Measurements from ENCODE around the gene PCDHB10.
"Not testable (repeated sequence)": the region's sequence is repeated elsewhere in the genome, so short reads cannot be mapped to it uniquely, and the experiment has no call there.

DNA sequence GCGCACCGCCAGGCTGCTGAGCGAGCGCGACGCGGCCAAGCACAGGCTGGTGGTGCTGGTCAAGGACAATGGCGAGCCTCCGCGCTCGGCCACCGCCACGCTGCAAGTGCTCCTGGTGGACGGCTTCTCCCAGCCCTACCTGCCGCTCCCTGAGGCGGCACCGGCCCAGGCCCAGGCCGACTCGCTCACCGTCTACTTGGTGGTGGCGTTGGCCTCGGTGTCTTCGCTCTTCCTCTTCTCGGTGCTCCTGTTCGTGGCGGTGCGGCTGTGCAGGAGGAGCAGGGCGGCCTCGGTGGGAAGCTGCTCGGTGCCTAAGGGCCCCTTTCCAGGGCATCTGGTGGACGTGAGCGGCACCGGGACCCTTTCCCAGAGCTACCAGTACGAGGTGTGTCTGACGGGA lies 9.5 kb downstream of the PCDHB10 start:
- TF ChIP-seq, protein P1, sequence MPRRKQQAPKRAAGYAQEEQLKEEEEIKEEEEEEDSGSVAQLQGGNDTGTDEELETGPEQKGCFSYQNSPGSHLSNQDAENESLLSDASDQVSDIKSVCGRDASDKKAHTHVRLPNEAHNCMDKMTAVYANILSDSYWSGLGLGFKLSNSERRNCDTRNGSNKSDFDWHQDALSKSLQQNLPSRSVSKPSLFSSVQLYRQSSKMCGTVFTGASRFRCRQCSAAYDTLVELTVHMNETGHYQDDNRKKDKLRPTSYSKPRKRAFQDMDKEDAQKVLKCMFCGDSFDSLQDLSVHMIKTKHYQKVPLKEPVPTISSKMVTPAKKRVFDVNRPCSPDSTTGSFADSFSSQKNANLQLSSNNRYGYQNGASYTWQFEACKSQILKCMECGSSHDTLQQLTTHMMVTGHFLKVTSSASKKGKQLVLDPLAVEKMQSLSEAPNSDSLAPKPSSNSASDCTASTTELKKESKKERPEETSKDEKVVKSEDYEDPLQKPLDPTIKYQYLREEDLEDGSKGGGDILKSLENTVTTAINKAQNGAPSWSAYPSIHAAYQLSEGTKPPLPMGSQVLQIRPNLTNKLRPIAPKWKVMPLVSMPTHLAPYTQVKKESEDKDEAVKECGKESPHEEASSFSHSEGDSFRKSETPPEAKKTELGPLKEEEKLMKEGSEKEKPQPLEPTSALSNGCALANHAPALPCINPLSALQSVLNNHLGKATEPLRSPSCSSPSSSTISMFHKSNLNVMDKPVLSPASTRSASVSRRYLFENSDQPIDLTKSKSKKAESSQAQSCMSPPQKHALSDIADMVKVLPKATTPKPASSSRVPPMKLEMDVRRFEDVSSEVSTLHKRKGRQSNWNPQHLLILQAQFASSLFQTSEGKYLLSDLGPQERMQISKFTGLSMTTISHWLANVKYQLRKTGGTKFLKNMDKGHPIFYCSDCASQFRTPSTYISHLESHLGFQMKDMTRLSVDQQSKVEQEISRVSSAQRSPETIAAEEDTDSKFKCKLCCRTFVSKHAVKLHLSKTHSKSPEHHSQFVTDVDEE (CRISPR knock-in tag; IDR thresholded peaks at IDR 0.05), result not testable (repeated sequence)
- TF ChIP-seq, protein P2, sequence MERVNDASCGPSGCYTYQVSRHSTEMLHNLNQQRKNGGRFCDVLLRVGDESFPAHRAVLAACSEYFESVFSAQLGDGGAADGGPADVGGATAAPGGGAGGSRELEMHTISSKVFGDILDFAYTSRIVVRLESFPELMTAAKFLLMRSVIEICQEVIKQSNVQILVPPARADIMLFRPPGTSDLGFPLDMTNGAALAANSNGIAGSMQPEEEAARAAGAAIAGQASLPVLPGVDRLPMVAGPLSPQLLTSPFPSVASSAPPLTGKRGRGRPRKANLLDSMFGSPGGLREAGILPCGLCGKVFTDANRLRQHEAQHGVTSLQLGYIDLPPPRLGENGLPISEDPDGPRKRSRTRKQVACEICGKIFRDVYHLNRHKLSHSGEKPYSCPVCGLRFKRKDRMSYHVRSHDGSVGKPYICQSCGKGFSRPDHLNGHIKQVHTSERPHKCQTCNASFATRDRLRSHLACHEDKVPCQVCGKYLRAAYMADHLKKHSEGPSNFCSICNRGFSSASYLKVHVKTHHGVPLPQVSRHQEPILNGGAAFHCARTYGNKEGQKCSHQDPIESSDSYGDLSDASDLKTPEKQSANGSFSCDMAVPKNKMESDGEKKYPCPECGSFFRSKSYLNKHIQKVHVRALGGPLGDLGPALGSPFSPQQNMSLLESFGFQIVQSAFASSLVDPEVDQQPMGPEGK (CRISPR knock-in tag; IDR thresholded peaks at IDR 0.05; ENCODE audit: borderline replicate concordance), result not testable (repeated sequence)
- not testable (repeated sequence) for TF ChIP-seq SNAI2 (CRISPR knock-in tag; IDR thresholded peaks at IDR 0.05); GLIS3 (CRISPR knock-in tag; IDR thresholded peaks at IDR 0.05); RARB (CRISPR knock-in tag; IDR thresholded peaks at IDR 0.05); ZC3H10 (CRISPR knock-in tag; IDR thresholded peaks at IDR 0.05); ZNF565 (CRISPR knock-in tag; conservative IDR thresholded peaks at IDR 0.05; ENCODE audit: low read depth); ZFP3 (CRISPR knock-in tag; IDR thresholded peaks at IDR 0.05); ISL1 (CRISPR knock-in tag; IDR thresholded peaks at IDR 0.05); ARNTL (CRISPR knock-in tag; IDR thresholded peaks at IDR 0.05; ENCODE audit: borderline replicate concordance, low read depth); TCF4 (CRISPR knock-in tag; IDR thresholded peaks at IDR 0.05; ENCODE audit: borderline replicate concordance)
- TF ChIP-seq, protein P3, sequence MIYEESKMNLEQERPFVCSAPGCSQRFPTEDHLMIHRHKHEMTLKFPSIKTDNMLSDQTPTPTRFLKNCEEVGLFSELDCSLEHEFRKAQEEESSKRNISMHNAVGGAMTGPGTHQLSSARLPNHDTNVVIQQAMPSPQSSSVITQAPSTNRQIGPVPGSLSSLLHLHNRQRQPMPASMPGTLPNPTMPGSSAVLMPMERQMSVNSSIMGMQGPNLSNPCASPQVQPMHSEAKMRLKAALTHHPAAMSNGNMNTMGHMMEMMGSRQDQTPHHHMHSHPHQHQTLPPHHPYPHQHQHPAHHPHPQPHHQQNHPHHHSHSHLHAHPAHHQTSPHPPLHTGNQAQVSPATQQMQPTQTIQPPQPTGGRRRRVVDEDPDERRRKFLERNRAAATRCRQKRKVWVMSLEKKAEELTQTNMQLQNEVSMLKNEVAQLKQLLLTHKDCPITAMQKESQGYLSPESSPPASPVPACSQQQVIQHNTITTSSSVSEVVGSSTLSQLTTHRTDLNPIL (CRISPR knock-in tag; IDR thresholded peaks at IDR 0.05; ENCODE audit: low read depth), result not testable (repeated sequence)
